Stimulated activated naive CD4-positive, alpha-beta T cell treated with Interleukin-2 at 50 U/mL for 16 hours (primary cell): Measurements from ENCODE around the gene RBM38.

Source experiments
- DNase-seq: peaks from one replicate; lab custom pipeline; 2025; lab: John Stamatoyannopoulos, UW

The RBM38 gene

DNA sequence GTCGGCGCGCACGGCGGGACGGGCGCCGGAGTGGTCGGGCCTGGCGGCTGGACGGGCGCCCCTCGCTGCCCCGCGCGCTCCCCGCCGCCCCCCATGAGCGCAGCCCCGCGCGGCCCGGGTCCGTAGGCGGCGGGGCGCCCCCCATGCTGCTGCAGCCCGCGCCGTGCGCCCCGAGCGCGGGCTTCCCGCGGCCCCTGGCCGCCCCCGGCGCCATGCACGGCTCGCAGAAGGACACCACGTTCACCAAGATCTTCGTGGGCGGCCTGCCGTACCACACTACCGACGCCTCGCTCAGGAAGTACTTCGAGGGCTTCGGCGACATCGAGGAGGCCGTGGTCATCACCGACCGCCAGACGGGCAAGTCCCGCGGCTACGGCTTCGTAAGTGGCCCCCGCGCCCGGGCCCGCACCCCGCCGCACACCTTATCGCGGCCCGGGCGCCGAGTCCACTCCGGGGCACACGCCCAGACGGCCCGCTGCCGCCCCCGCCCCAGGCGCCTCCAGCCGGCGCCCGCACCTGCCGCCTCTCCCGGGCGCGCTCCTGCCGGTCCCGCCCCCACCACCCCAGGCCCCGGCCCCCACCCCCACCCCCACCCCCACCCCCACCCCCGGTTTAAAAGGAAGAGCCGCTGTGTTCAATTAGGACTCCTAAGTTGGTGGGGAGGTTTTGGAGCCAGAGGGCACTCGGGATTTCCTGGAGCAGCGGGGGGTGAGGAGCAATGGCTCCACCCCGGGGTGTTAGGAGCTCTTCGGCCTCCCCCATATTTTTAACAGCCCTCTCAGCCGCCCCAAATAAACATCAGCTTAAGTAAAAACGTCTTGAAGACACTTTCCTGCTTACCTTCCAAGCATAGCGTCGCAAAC is 474 bp downstream of the RBM38 start:
- peak; percentile 40 for DNase-seq

DNA sequence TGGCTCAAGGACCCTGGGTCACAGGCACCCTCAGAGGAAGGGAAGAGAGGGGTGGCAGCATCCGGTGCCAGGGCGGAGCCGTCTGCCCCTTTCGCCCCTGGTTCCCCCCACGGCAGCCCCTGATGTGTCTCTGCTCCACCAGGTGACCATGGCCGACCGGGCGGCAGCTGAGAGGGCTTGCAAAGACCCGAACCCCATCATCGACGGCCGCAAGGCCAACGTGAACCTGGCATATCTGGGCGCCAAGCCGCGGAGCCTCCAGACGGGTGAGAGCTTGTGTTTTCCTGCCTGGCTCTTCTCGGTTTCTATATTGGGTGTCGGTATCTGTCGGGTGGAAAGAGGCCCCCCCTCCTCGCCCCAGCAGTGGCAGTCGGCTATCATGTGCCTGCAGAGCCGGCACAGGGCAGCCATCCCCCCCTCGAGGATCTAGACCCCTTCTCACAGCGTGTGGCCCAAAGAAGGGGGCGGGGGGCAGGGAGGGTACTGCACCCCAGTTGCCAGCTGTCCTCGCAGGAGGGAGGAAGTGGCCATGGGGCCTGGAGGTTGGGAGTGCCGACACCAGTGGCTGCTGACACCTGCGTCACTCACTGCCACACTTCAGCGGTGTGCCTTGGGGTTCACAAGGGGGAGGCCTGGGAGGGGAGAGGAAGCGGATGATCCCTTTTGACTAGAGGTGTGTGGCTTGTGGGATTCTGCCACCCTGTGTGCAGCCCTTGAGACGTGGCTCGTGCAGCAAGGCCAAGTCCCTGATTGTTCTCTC is 1.5 kb downstream of the RBM38 start:
- peak; percentile 74 for DNase-seq

DNA sequence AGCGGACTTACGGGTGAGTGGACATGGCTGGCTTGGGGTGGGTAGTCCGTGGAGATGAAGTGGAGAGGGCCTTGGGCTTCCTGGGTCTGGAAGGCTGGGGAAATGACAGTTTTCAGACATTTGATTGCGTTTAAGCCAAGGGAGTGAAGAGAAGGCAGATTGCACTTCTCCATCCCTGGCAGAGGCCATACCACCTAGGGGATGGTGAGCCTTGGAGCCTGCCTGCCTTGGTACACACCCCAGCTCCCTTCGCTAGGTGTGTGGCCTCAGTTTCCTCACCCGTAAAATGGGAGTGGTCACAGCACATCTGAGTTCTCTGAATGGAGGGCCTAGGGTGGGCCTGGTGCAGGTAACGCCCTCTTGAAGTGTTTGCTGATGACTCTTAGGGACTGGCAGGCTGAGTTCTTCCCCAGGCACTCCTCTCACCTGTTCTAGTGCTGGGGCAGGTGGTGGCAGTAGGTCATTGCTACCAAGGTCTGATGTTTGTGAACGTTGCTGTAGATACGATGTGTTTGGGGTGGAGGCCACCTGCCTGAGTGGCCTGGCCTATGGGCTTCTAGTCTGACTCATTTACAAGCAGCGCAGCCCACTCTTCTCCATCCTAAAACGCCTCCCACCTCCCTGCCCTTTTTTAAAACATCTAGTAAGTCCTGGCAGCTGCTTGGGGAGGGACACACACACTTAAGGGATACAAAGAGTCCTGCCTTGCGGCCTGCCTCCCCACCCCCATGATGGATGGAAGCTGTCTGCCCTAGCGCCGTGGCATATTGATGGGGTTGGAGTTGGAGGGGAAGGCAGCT is 2.3 kb downstream of the RBM38 start:
- no peak for DNase-seq

DNA sequence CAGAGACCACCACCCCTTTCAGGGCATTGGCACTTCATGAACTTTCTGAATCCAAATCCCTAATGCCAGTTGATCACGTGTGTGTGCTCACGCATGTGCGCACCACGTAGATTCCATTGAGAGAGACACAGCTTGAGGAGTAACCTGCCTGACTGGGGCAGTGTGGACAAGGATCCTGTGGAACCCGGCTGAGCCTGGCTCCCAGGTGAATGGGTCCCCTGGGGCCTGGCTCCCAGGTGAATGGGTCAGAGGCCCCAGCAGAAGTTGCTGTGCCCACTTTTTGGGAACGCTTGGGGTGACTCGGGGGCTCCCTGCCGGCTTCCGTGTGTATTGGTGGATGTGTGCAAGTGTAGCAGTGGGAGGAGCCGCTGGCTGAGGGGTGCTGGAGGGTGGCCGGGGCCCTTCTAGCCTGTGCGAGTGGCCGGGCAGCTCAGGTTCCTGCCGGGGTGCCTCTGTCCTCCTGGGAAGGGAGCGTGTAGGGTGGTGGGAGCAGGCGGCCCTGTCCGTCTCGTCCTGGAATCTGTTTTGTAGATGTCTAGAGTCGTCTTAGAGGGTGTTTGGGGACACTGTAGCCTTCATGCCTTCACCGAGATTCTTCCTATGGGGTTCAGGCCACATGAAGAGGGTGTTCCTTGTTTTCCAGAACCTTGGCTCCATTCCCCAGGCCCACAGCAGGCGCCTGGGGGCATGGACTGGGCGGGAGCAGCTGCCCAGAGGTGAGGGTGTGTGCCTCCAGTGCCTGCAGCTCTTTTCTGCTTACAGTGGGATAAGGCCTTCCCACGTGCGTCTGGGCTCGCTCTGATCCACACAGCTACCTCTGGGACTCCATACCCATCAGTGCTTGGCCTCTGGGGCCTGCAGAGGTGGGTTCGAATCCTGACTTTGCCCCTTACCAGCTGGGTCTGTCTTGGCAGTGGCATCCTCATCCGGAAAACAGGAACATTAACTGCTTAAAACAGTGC is 3.2 kb downstream of the RBM38 start:
- DNase-seq = no peak

DNA sequence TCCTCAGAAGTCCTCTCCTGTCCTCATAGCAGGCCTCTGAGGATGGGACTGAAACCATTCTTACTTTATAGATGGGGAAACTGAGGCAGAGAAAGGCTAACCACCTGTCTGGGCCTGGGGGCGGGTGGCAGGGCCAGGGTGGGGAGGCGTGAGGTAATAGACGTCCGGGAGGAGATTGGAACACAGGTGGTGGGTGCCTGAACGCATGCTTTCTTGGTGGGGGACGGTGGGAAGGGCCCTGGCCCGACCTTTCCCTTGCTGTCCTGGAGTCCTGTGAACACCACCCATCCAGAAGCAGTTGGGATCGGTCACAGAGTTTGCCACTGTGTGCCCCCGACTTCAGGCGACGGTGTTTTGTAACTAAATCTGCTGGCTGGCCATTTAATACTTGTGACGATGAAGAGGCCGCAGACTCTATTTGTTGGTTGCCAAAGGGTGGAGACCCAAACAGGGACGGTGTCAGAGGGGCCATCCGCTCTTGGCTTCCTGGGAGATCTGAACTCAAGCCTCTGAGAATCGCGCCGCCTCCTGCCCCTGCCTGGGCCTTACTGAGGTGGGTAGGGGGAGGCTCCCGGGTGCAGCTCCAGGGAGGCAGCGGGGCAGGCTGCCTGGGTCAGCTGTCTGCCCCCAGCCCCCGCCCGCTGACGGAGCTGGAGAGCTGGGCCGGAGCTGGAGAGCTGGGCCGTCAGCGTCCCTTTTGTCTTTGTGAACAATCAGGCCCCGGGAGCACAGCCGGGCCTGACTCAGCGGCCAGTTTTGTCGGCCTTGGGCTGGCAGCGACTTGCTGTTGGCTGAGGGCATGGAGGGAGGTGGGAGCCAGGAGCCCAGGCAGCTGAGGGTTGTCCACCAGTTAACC is 4.1 kb downstream of the RBM38 start:
- no peak for DNase-seq

DNA sequence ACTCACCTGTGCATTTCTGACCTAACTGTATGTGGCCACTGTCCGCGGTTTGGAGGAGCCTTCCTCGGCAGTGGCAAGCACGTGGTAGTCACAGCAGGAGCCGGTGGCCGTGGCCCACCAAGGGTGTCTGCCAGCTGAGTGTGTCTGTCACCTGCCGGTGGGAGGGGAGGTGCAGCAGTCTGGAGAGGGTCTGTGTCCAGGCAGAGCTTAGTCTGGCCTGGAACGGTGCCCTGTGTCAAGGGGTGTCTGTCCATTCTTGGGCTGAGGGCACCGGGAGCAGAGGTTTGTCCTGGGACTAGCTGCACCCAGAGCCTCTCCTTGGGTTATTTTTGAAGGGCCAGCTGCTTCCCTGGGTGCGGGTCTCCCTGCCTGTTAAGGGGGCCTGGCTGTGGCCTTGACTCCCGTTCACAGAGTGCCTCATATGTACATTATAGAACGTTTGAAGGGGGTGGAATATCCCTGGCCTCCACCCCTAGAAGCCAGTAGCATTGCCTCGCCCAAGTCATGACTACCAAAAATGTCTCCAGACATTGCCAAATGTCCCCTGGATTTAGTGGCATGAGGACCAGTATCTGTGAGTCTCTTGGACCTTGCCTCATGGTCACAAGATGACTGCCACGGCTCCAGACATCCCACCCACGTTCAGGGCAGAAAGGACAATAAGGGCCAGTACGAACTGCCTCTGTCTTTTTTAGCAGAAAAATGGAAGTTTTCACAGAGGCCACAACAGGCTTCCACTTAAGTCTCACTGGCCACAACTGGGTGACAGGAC is 5.2 kb downstream of the RBM38 start:
- no peak for DNase-seq

DNA sequence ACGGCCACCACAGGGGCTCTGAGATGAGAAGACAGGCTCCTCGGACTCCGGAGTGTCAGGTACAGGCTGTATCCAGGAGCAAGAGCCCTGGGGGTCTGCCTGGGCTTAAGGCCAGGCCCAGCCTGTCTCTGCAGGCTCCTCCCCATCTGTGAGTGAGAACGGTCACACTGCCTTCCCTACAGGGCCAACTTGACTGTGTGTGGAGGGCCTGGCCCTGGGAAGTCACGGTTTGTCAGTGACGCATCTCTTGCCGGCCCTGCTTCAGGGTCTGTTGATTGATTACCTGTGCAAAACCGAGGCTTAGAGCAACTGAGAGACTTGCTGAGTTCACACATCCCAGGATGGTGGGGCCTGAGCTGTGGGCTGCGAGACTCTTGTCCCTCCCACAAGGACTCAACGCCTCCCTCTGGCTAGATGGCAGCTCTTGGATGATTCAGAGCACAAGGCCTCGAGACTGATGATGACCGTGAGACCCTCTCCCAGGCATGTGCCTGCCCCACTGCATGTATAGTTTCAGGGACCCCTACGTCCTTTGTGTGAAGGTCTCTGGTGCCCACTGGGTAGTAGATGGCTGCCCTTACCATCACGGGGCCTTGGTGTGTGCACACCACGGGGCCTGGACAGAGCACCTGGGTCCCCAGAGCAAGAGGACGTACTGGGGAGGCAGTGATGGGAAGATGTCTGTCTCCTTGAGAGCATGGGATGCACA is 5.9 kb downstream of the RBM38 start:
- DNase-seq = no peak

DNA sequence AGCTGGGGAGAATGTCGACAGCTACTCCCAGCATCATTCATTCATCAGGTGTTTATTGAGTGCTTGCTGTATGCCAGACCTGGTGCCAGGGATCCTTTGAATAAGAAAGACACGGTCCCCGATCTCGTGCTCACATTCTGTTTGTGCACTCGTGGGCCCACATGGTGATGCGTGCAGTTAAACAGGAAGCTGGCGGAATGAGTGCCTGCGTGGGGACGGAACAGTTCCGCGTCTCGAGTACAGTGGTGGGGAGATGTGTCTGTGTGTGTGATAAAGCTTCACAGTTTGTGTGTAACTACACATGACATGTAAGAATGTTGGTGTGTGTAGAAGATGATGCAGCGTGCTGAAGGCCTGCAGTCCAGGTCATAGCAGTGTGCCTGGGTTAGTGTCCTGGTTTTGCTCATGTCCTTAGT is 6.5 kb downstream of the RBM38 start:
- DNase-seq = peak; percentile 59

DNA sequence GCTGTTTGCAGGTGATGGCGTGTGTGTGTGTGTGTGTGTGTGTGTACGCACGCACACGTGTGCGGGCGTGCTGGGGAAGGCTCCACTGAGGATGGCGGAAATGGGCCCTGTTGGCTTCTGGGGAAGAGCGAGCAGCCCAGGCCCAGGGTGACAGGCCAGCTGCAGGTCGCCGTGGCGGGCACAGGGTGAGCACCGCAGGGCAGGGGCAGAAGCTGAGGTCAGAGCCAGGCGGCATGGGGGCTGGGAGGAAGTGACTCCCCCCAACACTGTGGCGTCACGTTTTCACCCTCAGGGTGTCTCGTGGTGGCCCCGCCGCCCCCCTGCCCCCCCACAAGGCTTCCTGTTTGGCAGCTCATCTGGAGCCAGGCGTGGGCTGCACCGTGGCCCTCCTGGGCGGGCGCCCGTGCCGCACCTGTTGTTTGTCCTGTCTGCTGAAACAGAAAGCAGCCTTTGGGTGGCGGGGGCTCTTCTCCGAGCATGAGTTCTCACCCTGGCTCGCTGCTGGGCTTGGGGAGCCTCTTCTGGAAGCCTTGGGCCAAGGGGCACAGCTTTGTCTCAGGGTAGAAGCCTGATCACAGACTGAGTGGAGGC is 7.1 kb downstream of the RBM38 start:
- peak; percentile 88 for DNase-seq

DNA sequence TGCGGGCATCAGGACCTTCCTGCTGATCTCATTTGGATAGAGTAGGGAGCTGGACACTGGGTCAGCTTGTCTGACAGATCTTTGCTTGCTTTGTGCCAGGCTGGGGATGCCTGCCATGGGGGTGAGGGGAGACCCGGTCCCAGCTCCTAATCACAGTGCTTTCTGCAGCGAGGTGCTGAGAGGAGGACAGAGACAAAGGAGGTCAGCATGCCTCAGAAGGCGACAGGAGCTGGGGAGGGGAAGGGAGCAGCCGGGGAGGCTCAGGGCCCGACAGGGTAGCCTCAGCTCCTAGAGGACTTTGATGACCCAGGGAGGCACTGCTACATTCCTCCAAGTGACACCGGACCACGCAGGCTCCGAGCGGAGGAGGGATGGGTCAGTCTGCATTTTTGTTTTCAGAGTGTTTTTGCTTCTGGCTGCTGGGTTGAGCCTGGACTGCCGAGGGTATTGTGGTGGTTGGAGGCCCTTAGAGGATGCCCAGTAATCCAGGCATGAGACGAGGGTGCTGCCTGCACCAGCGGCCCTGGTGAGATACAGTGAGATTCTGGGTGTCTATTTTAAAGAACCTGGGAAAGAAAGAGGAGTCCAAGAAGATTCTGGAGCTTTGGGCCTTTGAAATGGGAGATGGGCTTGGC is 7.8 kb downstream of the RBM38 start:
- DNase-seq = no peak

DNA sequence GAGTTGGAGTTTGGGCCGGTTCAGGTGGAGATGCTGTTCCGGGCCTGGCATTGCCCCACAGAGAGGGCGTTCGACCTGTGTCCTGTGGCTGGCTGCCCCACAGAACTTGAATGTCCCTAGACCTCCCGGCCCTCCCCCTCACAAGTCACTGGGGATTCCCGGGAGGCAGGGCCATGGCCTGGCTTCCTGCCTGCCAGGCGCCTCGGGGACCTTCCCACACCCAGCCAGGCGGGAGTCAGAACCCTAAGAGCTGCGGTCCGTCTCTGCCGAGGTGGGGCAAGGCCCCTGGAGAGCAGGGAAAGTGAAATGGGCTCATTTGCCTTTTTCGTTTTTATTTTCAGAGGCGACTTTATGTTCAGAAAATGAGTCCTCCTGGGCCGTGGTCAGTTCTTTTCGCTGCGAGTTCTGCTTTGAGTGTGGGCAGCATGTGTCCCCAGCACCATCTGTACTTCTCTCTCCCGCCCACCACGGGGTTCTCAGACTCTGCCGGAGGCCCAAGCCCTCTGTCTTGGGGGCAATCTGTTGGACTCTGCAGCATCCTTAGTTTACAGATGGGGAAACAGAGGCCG is 8.5 kb downstream of the RBM38 start:
- DNase-seq = peak; percentile 46

DNA sequence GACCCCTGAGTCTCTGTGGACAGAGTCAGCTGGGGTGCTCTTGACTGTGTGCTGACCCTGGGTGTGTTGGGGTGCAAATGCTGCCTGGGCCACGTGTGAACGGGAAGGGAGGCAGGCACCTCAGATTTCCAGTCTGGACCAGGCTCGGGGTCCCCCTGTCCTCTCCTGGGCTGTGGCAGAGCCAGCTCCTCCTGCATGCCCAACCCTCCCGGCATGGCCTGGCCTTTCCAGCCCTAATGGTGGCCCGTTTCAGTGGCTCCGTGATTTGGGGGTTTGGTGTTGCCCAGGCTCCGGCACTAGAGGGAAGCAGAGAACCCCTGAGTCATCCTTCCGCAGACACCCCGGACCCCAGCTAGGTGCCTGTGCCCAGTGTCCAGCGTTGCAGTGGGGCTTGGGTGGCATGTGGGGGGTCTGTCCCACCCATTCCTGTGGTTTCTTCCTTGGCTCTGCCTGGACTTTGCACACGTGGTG is 9.1 kb downstream of the RBM38 start:
- no peak for DNase-seq

DNA sequence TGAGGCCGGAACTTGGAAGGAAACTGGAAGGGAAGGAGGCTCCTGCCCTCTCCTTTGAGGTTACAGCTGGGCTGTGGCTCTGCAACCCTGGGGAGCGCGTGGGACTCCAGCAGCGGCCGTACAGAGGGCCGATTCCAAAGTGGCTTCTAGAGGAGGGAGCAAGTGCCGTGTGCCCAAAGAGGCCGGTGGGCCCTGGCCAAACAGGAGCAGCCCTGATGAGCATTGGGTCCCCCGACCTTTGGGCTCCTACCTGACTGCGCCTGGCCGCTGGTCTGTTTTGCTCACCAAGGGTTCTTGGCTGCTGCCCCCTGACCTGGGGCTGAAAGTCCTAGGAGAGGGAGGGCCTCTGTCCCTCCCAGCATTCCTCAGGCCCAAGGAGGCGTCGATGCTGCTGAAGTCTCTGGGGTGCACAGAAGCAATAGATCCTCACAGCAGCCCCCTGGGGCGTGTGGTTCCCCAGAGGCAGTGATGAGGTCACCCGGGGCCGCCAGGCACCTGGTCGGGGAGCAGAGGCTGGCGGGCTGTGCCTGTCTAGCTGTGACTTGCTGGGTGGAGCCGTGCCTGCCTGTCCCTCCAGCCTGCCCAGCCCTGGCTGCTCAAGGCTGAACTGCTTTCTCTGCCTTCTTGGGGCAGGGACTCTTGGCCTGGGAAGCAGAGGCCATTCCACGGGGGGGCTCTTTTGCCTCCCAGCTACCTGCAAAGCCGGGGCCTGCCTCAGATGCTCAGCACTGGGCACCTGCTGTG is 9.8 kb downstream of the RBM38 start:
- DNase-seq = no peak

DNA sequence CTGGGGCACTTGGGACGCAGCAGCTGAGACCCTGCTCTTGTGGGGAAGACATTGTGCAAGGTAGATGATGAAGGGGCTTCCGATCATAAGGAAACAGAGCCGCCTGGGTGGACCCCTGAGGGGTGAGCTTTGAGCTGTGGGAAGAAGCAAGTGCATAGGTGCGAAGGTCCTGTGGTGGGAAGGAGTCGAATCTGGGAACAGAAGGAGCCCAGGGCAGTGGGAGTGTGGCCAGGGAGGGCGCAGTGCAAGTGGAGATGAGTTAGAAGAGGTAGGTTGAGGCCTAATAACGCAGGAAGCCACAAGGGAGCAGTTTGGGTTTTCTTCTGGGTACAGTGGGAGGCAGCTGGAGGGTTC is 10.3 kb downstream of the RBM38 start:
- DNase-seq = no peak

DNA sequence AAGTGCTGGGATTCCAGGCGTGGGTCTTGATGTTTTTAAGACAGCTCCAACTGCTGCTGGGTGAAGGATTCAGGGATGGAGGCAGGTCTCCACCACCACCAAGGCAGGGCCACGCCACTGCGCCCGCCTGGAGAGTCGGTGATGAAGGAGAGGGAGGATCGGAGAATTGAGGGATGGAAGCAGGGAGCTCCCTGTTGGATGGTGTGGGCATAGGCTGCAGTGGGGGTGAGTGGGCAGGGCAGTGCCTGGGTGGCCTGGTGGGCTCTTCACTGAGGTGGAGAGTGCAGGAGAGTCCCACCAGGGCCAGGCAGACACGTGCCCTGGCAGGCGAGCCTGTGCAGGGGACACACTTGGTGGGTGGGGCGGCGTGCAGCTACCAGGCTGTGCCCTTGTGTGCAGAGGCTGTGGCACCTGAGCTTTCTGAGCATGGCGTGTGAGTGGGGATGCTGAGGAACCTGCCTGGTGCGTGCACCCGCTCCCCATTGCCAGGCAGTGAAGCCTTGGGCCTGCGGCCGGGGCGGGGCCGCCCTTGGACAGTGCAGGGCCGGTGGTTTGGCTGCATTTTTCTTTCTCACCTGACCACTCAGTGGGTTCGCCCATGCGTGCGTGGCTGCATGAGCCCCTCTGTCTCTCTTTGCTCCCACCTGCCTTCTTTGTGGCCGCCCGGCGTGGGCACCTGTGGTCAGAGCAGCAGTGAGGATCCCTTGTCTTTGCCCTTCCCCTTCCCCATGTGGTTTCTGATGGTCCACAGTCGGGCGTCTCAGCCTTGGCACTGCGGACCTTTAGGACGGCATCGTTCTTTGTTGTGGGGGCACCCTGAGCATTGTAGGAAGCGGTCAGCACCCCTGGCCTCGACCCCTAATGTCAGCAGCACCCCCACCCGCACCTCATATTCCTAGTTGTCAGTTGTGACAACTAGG is 11.3 kb downstream of the RBM38 start:
- DNase-seq = no peak

DNA sequence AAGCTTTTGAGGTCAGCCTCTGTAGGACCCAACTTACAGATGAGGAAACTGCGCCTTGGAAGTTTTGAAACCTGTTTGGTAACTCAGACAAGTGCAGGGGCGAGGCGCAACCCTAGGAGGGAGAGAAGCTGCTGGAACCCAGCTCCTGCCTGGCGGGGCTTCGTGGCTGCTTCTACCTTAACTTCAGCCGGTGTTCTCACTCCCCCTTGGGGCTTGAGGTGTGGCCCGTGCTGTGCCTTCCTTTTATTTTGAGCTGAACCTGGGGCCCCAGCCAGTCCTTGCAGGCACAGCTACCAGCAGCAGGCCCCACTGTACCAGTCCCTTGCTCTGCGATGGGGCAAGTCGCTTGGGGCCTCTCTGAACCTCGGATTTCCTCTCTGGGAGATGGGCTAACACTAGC is 12.0 kb downstream of the RBM38 start:
- no peak for DNase-seq
